Ovary (tissue), 3 donors: ENCODE data around the gene NECAB2.

Experiments
- EP300 ChIP-seq: sonication (generic); formaldehyde crosslinking; IDR thresholded peaks from one replicate; pipeline ENCODE4 v1.6.1; 2017; ENCODE audit warnings: antibody characterized with exemption
- POLR2A ChIP-seq: fragments of 450-650 bp; IDR thresholded peaks from one replicate; pipeline ENCODE4 v1.6.1; 2017; ENCODE audit warnings: antibody characterized with exemption, mild to moderate bottlenecking, moderate library complexity
- TF ChIP-seq, protein P1 (sequence below), 3 donors: fragments of 450-650 bp in 2 of 3; fragments of 200-600 bp in 1 of 3; IDR thresholded peaks; one replicate each; pipeline versions ENCODE4 v1.5.1 to v1.8.0; 2016 to 2022; ENCODE audit warnings: antibody characterized with exemption in 3 of 3, mild to moderate bottlenecking in 1 of 3
- donor health status: DM: no; HTN: no; CAD: no.

DNA sequence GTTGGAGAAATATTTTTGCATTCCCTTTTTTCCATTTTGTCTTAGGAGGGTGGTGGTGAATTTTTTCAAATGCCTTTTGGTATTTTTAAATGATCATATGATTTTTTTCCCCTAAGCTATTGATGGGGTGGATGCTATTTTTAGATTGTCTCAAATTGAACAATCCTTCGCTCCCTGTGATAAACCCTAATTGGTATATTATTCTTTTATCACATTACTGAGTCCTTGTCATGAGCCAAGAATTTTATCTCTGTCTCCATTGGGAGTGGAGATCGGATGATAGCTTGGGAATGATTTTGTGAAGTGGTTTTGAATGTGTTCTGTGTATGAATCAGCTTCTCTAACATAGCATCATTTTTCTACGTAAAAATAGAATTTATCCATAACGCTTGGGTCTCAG is 15.4 kb downstream of the NECAB2 start:
- TF ChIP-seq, protein P1, sequence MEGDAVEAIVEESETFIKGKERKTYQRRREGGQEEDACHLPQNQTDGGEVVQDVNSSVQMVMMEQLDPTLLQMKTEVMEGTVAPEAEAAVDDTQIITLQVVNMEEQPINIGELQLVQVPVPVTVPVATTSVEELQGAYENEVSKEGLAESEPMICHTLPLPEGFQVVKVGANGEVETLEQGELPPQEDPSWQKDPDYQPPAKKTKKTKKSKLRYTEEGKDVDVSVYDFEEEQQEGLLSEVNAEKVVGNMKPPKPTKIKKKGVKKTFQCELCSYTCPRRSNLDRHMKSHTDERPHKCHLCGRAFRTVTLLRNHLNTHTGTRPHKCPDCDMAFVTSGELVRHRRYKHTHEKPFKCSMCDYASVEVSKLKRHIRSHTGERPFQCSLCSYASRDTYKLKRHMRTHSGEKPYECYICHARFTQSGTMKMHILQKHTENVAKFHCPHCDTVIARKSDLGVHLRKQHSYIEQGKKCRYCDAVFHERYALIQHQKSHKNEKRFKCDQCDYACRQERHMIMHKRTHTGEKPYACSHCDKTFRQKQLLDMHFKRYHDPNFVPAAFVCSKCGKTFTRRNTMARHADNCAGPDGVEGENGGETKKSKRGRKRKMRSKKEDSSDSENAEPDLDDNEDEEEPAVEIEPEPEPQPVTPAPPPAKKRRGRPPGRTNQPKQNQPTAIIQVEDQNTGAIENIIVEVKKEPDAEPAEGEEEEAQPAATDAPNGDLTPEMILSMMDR (IDR thresholded peaks at IDR 0.05) = no peak
- TF ChIP-seq POLR2A = no peak
- no peak for TF ChIP-seq EP300
